SK-N-SH (cell line): Measurements from ENCODE around the gene BTBD9. TPM values are rescaled to one million over a fixed set of nuclear protein-coding genes. Genes with fewer than 3 reads are reported as not detected.

Source experiments
- CTCF ChIA-PET: fragments of 300-600, 350-600 bp; formaldehyde crosslinking; extraction: SDS; loops from one replicate; lab custom pipeline; 2021; lab: Yijun Ruan, JAX
- POLR2A ChIA-PET: fragments of 350-600 bp; sonication (Branson Sonifier 250); formaldehyde crosslinking; extraction: SDS; loops from one replicate; lab custom pipeline; 2020; ENCODE audit warnings: antibody characterized with exemption, inconsistent platforms; lab: Yijun Ruan, JAX
- DNase-seq: peaks from one replicate; pipeline ENCODE4 v3.0.0; 2012
- H2AFZ ChIP-seq: fragments of 200-600 bp; sonication (generic); 2 replicates; pipeline ENCODE4 v1.8.1; 2016; ENCODE audit warnings: antibody characterized with exemption, mild to moderate bottlenecking, low read depth
- H3F3A ChIP-seq: fragments of 200-600 bp; sonication (generic); replicated peaks from 2 replicates; pipeline ENCODE3; 2016; ENCODE audit warnings: antibody characterized with exemption, mild to moderate bottlenecking; ENCODE audit not compliant: insufficient read depth
- H3K27ac ChIP-seq, 2 experiments: fragments of 200-500 bp in 1 of 2; fragments of 200-600 bp in 1 of 2; sonication (Bioruptor generic) in 1 of 2; sonication (generic), shearing (Covaris generic) in 1 of 2; 2 replicates each; pipeline versions ENCODE4 v1.5.1 to v1.6.1; 2014 to 2016; ENCODE audit warnings: low read depth in 2 of 2, inconsistent platforms in 1 of 2, low read length in 1 of 2, mild to moderate bottlenecking in 1 of 2, mixed read lengths in 1 of 2
- H3K27me3 ChIP-seq: fragments of 200-600 bp; sonication (generic), shearing (Covaris generic); 2 replicates; pipeline ENCODE4 v1.6.1; 2016; ENCODE audit warnings: mixed run types; ENCODE audit not compliant: insufficient read depth
- H3K36me3 ChIP-seq, 2 experiments: fragments of 200-500 bp in 1 of 2; fragments of 200-600 bp in 1 of 2; sonication (Bioruptor generic) in 1 of 2; sonication (generic) in 1 of 2; replicated peaks in 1 of 2; 2 replicates each; pipeline versions ENCODE3 to v1.5.1; 2014 to 2016; ENCODE audit warnings: low read length in 1 of 2, mild to moderate bottlenecking in 1 of 2; ENCODE audit not compliant: insufficient read depth in 2 of 2, control insufficient read depth in 1 of 2
- H3K4me1 ChIP-seq, 2 experiments: fragments of 200-500 bp in 1 of 2; fragments of 200-600 bp in 1 of 2; sonication (Bioruptor generic) in 1 of 2; sonication (generic), shearing (Covaris generic) in 1 of 2; 2 replicates each; pipeline versions ENCODE4 v1.5.1 to v1.6.1; 2014 to 2016; ENCODE audit warnings: low read depth in 1 of 2, low read length in 1 of 2, mixed run types in 1 of 2; ENCODE audit not compliant: insufficient read depth in 2 of 2, control insufficient read depth in 1 of 2
- H3K4me2 ChIP-seq: fragments of 200-600 bp; sonication (generic), shearing (Covaris generic); 2 replicates; pipeline ENCODE4 v1.6.1; 2017; ENCODE audit warnings: mixed run types
- H3K4me3 ChIP-seq, 2 experiments: fragments of 200-500 bp in 1 of 2; fragments of 200-600 bp in 1 of 2; sonication (Bioruptor generic) in 1 of 2; sonication (generic), shearing (Covaris generic) in 1 of 2; 2 replicates each; pipeline versions ENCODE4 v1.5.1 to v1.8.1; 2014 to 2016; ENCODE audit warnings: low read depth in 2 of 2, inconsistent platforms in 1 of 2, low read length in 1 of 2, mild to moderate bottlenecking in 1 of 2, mixed read lengths in 1 of 2, moderate library complexity in 1 of 2
- H3K79me2 ChIP-seq: fragments of 200-600 bp; sonication (generic); 2 replicates; pipeline ENCODE4 v1.8.1; 2017; ENCODE audit warnings: mild to moderate bottlenecking; ENCODE audit not compliant: insufficient read depth
- H3K9ac ChIP-seq: fragments of 200-600 bp; sonication (generic); 2 replicates; pipeline ENCODE4 v1.6.1; 2017; ENCODE audit warnings: mixed run types
- H3K9me2 ChIP-seq: fragments of 200-600 bp; sonication (generic); 2 replicates; pipeline ENCODE4 v1.6.1; 2017; ENCODE audit warnings: mixed run types
- H3K9me3 ChIP-seq: fragments of 200-600 bp; sonication (generic); 2 replicates; pipeline ENCODE4 v1.6.1; 2017; ENCODE audit warnings: mixed run types, mild to moderate bottlenecking, moderate library complexity
- H4K20me1 ChIP-seq: fragments of 200-600 bp; sonication (generic); 2 replicates; pipeline ENCODE4 v1.6.1; 2017; ENCODE audit warnings: mild to moderate bottlenecking, mixed run types; ENCODE audit not compliant: insufficient read depth
- CTCF ChIP-seq: fragments of 200-600 bp; sonication (generic); IDR thresholded peaks from 2 replicates; pipeline ENCODE4 v1.6.1; 2017; ENCODE audit warnings: antibody characterized with exemption, mild to moderate bottlenecking, moderate library complexity
- ELF1 ChIP-seq: IDR thresholded peaks from 2 replicates; pipeline ENCODE4 v1.4.0; 2012
- EP300 ChIP-seq, 2 experiments: IDR thresholded peaks; 2 replicates each; pipeline versions ENCODE4 v1.4.0 to v1.6.1; 2012; ENCODE audit warnings: borderline replicate concordance in 1 of 2, low read depth in 1 of 2, low read length in 1 of 2
- IRF3 ChIP-seq: fragments of 150-350 bp; IDR thresholded peaks from 2 replicates; pipeline ENCODE4 v1.6.1; 2016; ENCODE audit warnings: mild to moderate bottlenecking, low read depth, low read length
- JUND ChIP-seq: IDR thresholded peaks from 2 replicates; pipeline ENCODE4 v1.4.0; 2012
- MEF2A ChIP-seq: IDR thresholded peaks from 2 replicates; pipeline ENCODE4 v1.4.0; 2012; ENCODE audit warnings: low read depth, borderline replicate concordance
- MXI1 ChIP-seq: IDR thresholded peaks from 2 replicates; pipeline ENCODE4 v1.6.1; 2012; ENCODE audit warnings: mild to moderate bottlenecking, low read depth, low read length, improper control_type of control experiment
- POLR2AphosphoS5 ChIP-seq: IDR thresholded peaks from 2 replicates; pipeline ENCODE4 v1.6.1; 2012; ENCODE audit warnings: low read depth, low read length
- RAD21 ChIP-seq: IDR thresholded peaks from 2 replicates; pipeline ENCODE4 v1.6.1; 2012; ENCODE audit warnings: mild to moderate bottlenecking, low read length
- RCOR1 ChIP-seq: fragments of 150-350 bp; IDR thresholded peaks from 2 replicates; pipeline ENCODE4 v1.6.1; 2017; ENCODE audit warnings: antibody characterized with exemption, low read length
- RFX5 ChIP-seq: IDR thresholded peaks from 2 replicates; pipeline ENCODE4 v1.6.1; 2012; ENCODE audit warnings: mild to moderate bottlenecking, improper control_type of control experiment, low read length
- RXRA ChIP-seq: IDR thresholded peaks from 2 replicates; pipeline ENCODE4 v1.4.0; 2012; ENCODE audit warnings: low read depth, mild to moderate bottlenecking, borderline replicate concordance
- SMC3 ChIP-seq: IDR thresholded peaks from 2 replicates; pipeline ENCODE4 v1.6.1; 2012; ENCODE audit warnings: low read depth, low read length, improper control_type of control experiment
- TAF1 ChIP-seq: IDR thresholded peaks from 2 replicates; pipeline ENCODE4 v1.6.1; 2012; ENCODE audit warnings: low read depth, mild to moderate bottlenecking, low read length, moderate library complexity, borderline replicate concordance
- TEAD4 ChIP-seq: IDR thresholded peaks from 2 replicates; pipeline ENCODE4 v1.4.0; 2012; ENCODE audit warnings: mild to moderate bottlenecking, borderline replicate concordance; ENCODE audit not compliant: insufficient read depth
- YY1 ChIP-seq: IDR thresholded peaks from 2 replicates; pipeline ENCODE4 v1.4.0; 2012; ENCODE audit warnings: low read depth, mild to moderate bottlenecking
- WGBS: methylation state at CpG from one replicate; pipeline ENCODE4 v1.1.6; 2017; ENCODE audit warnings: low lambda C conversion rate; 5-methylcytosine and 5-hydroxymethylcytosine counted together
- polyA plus RNA-seq, 3 experiments: library from polyadenylated mRNA; depleted of rRNA; stranded (reverse); fragments of >200 nt; gene quantifications; 2 replicates each; pipeline ENCODE4 v1.2.3, GENCODE V29; 2012
- TF ChIP-seq, protein P1 (sequence below): fragments of 150-350 bp; IDR thresholded peaks from 2 replicates; pipeline ENCODE4 v1.6.1; 2017; ENCODE audit warnings: antibody characterized with exemption, low read length, low read depth, borderline replicate concordance
- TF ChIP-seq, protein P2 (sequence below): IDR thresholded peaks from 2 replicates; pipeline ENCODE4 v1.4.0; 2012; ENCODE audit warnings: low read depth
- TF ChIP-seq, protein P3 (sequence below): IDR thresholded peaks from 2 replicates; pipeline ENCODE4 v1.4.0; 2012; ENCODE audit warnings: low read depth, borderline replicate concordance

Gene BTBD9
- polyA plus RNA-seq, 1 of the 3 experiments (the other 2 are of a cell fraction), result 2.2 TPM

DNA sequence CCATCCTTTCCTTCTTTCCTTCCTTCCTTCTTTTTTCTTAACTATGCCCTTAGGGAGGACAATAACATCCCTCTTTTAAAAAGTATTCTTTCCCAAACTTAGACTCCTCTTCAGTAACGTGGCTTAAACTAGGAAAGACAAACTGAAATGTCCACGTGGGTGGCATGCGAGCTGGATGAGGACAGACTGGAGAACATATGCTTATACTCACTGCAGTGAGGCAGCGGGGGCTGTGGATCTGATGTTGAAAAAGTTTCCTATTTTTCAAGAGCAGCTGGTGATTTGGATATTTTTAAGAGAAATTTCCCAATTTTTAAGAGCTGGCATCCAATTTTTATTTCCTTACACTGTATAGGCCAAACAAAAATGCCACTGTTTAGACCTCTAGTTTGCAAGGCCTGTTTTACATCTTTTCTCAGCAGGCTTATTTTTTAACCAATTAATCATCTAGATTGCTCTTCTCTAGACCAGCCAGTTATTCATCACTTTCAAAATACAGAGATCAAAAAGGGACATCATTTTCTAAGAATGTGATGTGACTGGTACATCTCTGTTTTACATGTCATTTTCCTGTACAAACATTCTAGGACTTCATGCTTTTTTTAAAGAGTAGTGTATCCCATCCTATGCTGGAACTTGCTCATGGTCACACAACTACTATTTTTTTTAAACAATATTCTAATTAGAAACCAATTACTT, 226.5 kb downstream of the BTBD9 start:
- Histone ChIP-seq H4K20me1 (no peaks in the 10 kb centered on the region), H3F3A (no peaks in the 10 kb centered on the region), H3K36me3 (no peaks in the 10 kb centered on the region), H3K9me2 (no peaks in the 10 kb centered on the region), H2AFZ (no peak overlapping the region), H3K27ac (no peak overlapping the region), H3K9me3 (no peaks in the 10 kb centered on the region), H3K4me3 (no peak overlapping the region), H3K4me1 (no peaks in the 10 kb centered on the region), H3K4me2 (no peak overlapping the region), H3K79me2 (no peaks in the 10 kb centered on the region), H3K9ac (no peak overlapping the region), H3K27me3 (no peaks in the 10 kb centered on the region)
- TF ChIP-seq RXRA (no peak), POLR2AphosphoS5 (no peak), TEAD4 (no peak), TAF1 (no peak), IRF3 (no peak), RFX5 (no peak), SMC3 (no peak), RAD21 (no peak), CTCF (no peak), EP300 (IDR thresholded peaks at IDR 0.05; ENCODE audit: borderline replicate concordance in 1 of 2, low read depth in 1 of 2, low read length in 1 of 2) (no peak), ELF1 (no peak)
- TF ChIP-seq, protein P1, sequence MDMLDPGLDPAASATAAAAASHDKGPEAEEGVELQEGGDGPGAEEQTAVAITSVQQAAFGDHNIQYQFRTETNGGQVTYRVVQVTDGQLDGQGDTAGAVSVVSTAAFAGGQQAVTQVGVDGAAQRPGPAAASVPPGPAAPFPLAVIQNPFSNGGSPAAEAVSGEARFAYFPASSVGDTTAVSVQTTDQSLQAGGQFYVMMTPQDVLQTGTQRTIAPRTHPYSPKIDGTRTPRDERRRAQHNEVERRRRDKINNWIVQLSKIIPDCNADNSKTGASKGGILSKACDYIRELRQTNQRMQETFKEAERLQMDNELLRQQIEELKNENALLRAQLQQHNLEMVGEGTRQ, result no peak
- DNase-seq, result no peak
- WGBS, result 87% methylated on average over 4 of the region's 4 CpGs
- ChIA-PET POLR2A (no interaction called here), CTCF (interaction anchor here (1.2 kb wide), 1 partner anchor 55 kb away, joined by 3 read pairs; no protein-coding TSS in a partner anchor)

GRCh38 chr6:38407192-38407591, 232.5 kb downstream of the BTBD9 start:
- H3K4me2 ChIP-seq, result no peak overlapping the region
- H3K4me3 ChIP-seq, result no peak overlapping the region
- no peaks in the 10 kb centered on the region for H3K79me2 ChIP-seq
- H2AFZ ChIP-seq, result no peak overlapping the region
- CTCF ChIA-PET, result no interaction called here
- no peaks in the 10 kb centered on the region for H3K36me3 ChIP-seq
- no peaks in the 10 kb centered on the region for H3K9me2 ChIP-seq
- no peaks in the 10 kb centered on the region for H3K27me3 ChIP-seq
- 71% methylated on average over 3 of the region's 3 CpGs for WGBS
- no peaks in the 10 kb centered on the region for H4K20me1 ChIP-seq
- H3F3A ChIP-seq, result no peaks in the 10 kb centered on the region
- no peak overlapping the region for H3K9ac ChIP-seq
- peaks cover 0 to 20% of the 10 kb centered on the region in 2 experiments; a peak in 2 of 4 replicates for H3K4me1 ChIP-seq
- POLR2A ChIA-PET, result no interaction called here
- no peak overlapping the region; a peak in 1 of 4 replicates for H3K27ac ChIP-seq
- H3K9me3 ChIP-seq, result no peaks in the 10 kb centered on the region
- no peak for DNase-seq
- TF ChIP-seq, protein P2, sequence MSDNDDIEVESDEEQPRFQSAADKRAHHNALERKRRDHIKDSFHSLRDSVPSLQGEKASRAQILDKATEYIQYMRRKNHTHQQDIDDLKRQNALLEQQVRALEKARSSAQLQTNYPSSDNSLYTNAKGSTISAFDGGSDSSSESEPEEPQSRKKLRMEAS, result no peak
- TF ChIP-seq SMC3 (no peak), YY1 (no peak), JUND (no peak), MXI1 (no peak), RCOR1 (no peak), MEF2A (no peak), CTCF (no peak), ELF1 (no peak), RFX5 (no peak)
- TF ChIP-seq, protein P3, sequence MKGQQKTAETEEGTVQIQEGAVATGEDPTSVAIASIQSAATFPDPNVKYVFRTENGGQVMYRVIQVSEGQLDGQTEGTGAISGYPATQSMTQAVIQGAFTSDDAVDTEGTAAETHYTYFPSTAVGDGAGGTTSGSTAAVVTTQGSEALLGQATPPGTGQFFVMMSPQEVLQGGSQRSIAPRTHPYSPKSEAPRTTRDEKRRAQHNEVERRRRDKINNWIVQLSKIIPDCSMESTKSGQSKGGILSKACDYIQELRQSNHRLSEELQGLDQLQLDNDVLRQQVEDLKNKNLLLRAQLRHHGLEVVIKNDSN, result no peak
